Mesenchymal stem cell (in vitro differentiated cells and primary cell): ENCODE results near the gene UBTD1.

Source experiments
- DNase-seq: peaks from one replicate; pipeline ENCODE4 v3.0.0-alpha.2; 2013
- H2AFZ ChIP-seq: one replicate; pipeline ENCODE4 v1.6.1; 2013; ENCODE audit warnings: low read depth, mild to moderate bottlenecking, control low read depth, inconsistent platforms, low read length, moderate library complexity
- H2AK5ac ChIP-seq: 2 replicates; pipeline ENCODE4 v1.6.1; 2013; ENCODE audit warnings: low read length, moderate library complexity, mild to moderate bottlenecking, inconsistent platforms; ENCODE audit not compliant: severe bottlenecking
- H2BK120ac ChIP-seq: one replicate; pipeline ENCODE4 v1.6.1; 2013; ENCODE audit warnings: low read depth, mild to moderate bottlenecking, inconsistent platforms, low read length, moderate library complexity
- H2BK12ac ChIP-seq, 2 experiments: one replicate each; pipeline ENCODE4 v1.6.1; 2013; ENCODE audit warnings: inconsistent platforms in 2 of 2, low read length in 2 of 2, mild to moderate bottlenecking in 2 of 2, moderate library complexity in 2 of 2, control low read depth in 1 of 2
- H2BK15ac ChIP-seq: one replicate; pipeline ENCODE4 v1.6.1; 2013; ENCODE audit warnings: mild to moderate bottlenecking, low read depth, inconsistent platforms; ENCODE audit not compliant: poor library complexity, severe bottlenecking
- H2BK5ac ChIP-seq: 2 replicates; pipeline ENCODE4 v1.6.1; 2013; ENCODE audit warnings: low read depth, mild to moderate bottlenecking, low read length, control low read depth, inconsistent platforms; ENCODE audit not compliant: poor library complexity, severe bottlenecking
- H3K14ac ChIP-seq, 2 experiments: one replicate each; pipeline ENCODE4 v1.6.1; 2013; ENCODE audit warnings: inconsistent platforms in 2 of 2, low read length in 2 of 2, control low read depth in 1 of 2, mild to moderate bottlenecking in 1 of 2, moderate library complexity in 1 of 2
- H3K18ac ChIP-seq, 2 experiments: one replicate each; pipeline ENCODE4 v1.6.1; 2013; ENCODE audit warnings: inconsistent platforms in 2 of 2, low read length in 2 of 2, control low read depth in 1 of 2, low read depth in 1 of 2, mild to moderate bottlenecking in 1 of 2
- H3K23ac ChIP-seq, 2 experiments: one replicate each; pipeline ENCODE4 v1.6.1; 2013; ENCODE audit warnings: inconsistent platforms in 2 of 2, low read length in 2 of 2, mild to moderate bottlenecking in 2 of 2, moderate library complexity in 2 of 2, control low read depth in 1 of 2
- H3K27ac ChIP-seq: 2 replicates; pipeline ENCODE4 v1.5.1; 2013; ENCODE audit warnings: mild to moderate bottlenecking, moderate library complexity, low read length, control low read depth, inconsistent platforms; ENCODE audit not compliant: poor library complexity, severe bottlenecking
- H3K27me3 ChIP-seq, 2 experiments: 2 replicates each; pipeline versions ENCODE4 v1.6.1 to v1.7.0; 2013; ENCODE audit warnings: low read length in 2 of 2, mild to moderate bottlenecking in 2 of 2, moderate library complexity in 2 of 2, control low read depth in 1 of 2, inconsistent platforms in 1 of 2; ENCODE audit not compliant: control insufficient read depth in 1 of 2, insufficient read depth in 1 of 2
- H3K36me3 ChIP-seq, 2 experiments: 2 replicates each; pipeline versions ENCODE4 v1.6.1 to v1.7.0; 2013; ENCODE audit warnings: low read length in 2 of 2, control low read depth in 1 of 2, inconsistent platforms in 1 of 2, low read depth in 1 of 2, mild to moderate bottlenecking in 1 of 2; ENCODE audit not compliant: insufficient read depth in 2 of 2, control insufficient read depth in 1 of 2
- H3K4ac ChIP-seq, 2 experiments: one replicate each; pipeline ENCODE4 v1.6.1; 2013; ENCODE audit warnings: inconsistent platforms in 2 of 2, low read length in 2 of 2, mild to moderate bottlenecking in 2 of 2, moderate library complexity in 2 of 2, control low read depth in 1 of 2, low read depth in 1 of 2
- H3K4me1 ChIP-seq: 2 replicates; pipeline ENCODE4 v1.6.1; 2013; ENCODE audit warnings: low read depth, low read length, control low read depth; ENCODE audit not compliant: control insufficient read depth, insufficient read depth
- H3K4me2 ChIP-seq: 2 replicates; pipeline ENCODE4 v1.6.1; 2013; ENCODE audit warnings: low read length, mild to moderate bottlenecking, inconsistent platforms; ENCODE audit not compliant: poor library complexity, severe bottlenecking
- H3K4me3 ChIP-seq, 2 experiments: 2 replicates each; pipeline versions ENCODE4 v1.5.1 to v1.7.0; 2013; ENCODE audit warnings: low read length in 2 of 2, mild to moderate bottlenecking in 2 of 2, control low read depth in 1 of 2, low read depth in 1 of 2; ENCODE audit not compliant: insufficient read depth in 1 of 2
- H3K79me1 ChIP-seq: replicated peaks from 2 replicates; pipeline ENCODE4 v1.6.1; 2013; ENCODE audit warnings: mild to moderate bottlenecking, control low read depth, low read length, inconsistent platforms; ENCODE audit not compliant: poor library complexity, severe bottlenecking
- H3K9ac ChIP-seq: 2 replicates; pipeline ENCODE4 v1.7.0; 2013; ENCODE audit warnings: mild to moderate bottlenecking, low read length, moderate library complexity
- H3K9me3 ChIP-seq: 2 replicates; pipeline ENCODE4 v1.7.0; 2013; ENCODE audit warnings: mild to moderate bottlenecking, low read length; ENCODE audit not compliant: control insufficient read depth
- H4K8ac ChIP-seq: one replicate; pipeline ENCODE4 v1.6.1; 2013; ENCODE audit warnings: inconsistent platforms, mild to moderate bottlenecking, low read length, moderate library complexity
- H4K91ac ChIP-seq: one replicate; pipeline ENCODE4 v1.6.1; 2013; ENCODE audit warnings: mild to moderate bottlenecking, low read length, inconsistent platforms
- WGBS: methylation state at CpG from one replicate; pipeline ENCODE4 v1.1.7; 2013; ENCODE audit warnings: mixed read lengths; 5-methylcytosine and 5-hydroxymethylcytosine counted together

Gene UBTD1

DNA sequence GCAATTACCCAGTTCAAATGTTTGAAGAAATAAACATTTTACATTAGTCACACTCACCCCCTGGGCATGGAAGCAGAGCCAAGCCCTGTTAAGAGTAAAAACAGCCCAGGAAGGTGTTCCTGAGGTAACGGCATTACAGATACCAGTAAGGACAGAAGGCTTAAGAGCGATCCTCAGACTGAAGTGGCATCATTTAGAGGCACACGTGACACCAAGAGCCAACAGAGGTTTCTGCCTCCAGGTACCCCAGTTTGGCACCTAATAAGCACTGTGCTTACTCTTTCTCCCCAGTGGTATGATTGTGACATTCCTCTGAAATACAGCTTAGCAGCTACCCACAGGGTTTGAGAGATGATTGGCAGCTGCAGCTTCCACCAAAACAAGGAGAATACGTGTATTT is 17.7 kb upstream of the UBTD1 start:
- Histone ChIP-seq H2BK5ac (no peak overlapping the region), H3K9ac (no peak overlapping the region), H4K8ac (no peak overlapping the region), H2AK5ac (no peak overlapping the region), H3K27me3 (no peaks in the 10 kb centered on the region), H3K14ac (no peak overlapping the region), H3K27ac (no peak overlapping the region), H3K18ac (no peak overlapping the region), H3K9me3 (no peaks in the 10 kb centered on the region), H2BK120ac (no peak overlapping the region), H2BK15ac (no peak overlapping the region), H3K4ac (no peak overlapping the region), H3K79me1 (peaks cover 32% of the 10 kb centered on the region), H2BK12ac (no peak overlapping the region), H3K36me3 (peaks cover 36 to 74% of the 10 kb centered on the region in 2 experiments), H3K4me2 (no peak overlapping the region), H4K91ac (no peak overlapping the region), H3K23ac (no peak overlapping the region), H3K4me1 (peaks cover 4% of the 10 kb centered on the region), H2AFZ (no peak overlapping the region), H3K4me3 (no peak overlapping the region)
- 97% methylated on average over 3 of the region's 4 CpGs for WGBS
- DNase-seq = no peak

- no peak overlapping the region for H3K27ac ChIP-seq
- H2BK120ac ChIP-seq = no peak overlapping the region
- no peak overlapping the region for H2BK5ac ChIP-seq
- no peak overlapping the region for H2BK12ac ChIP-seq
- H3K14ac ChIP-seq = no peak overlapping the region
- H3K9ac ChIP-seq = no peak overlapping the region
- no peak overlapping the region for H2AFZ ChIP-seq
- no peak overlapping the region for H3K23ac ChIP-seq
- peaks cover 33 to 61% of the 10 kb centered on the region in 2 experiments for H3K36me3 ChIP-seq
- no peak overlapping the region for H4K91ac ChIP-seq
- no peak overlapping the region for H2BK15ac ChIP-seq
- no peak overlapping the region for H3K4me2 ChIP-seq
- WGBS = 97% methylated on average over 1 of the region's 1 CpG
- no peaks in the 10 kb centered on the region for H3K27me3 ChIP-seq
- no peak overlapping the region for H3K4me3 ChIP-seq
- H3K4me1 ChIP-seq = peaks cover 4% of the 10 kb centered on the region
- no peaks in the 10 kb centered on the region for H3K9me3 ChIP-seq
- no peak for DNase-seq
- H3K18ac ChIP-seq = no peak overlapping the region
- no peak overlapping the region for H2AK5ac ChIP-seq
- no peak overlapping the region for H4K8ac ChIP-seq
- H3K4ac ChIP-seq = no peak overlapping the region
- peaks cover 31% of the 10 kb centered on the region for H3K79me1 ChIP-seq
Measured at GRCh38 chr10:97482381-97482780, 16.3 kb upstream of the UBTD1 start.

- H3K23ac ChIP-seq = no peak overlapping the region
- no peak overlapping the region for H4K91ac ChIP-seq
- H3K4me1 ChIP-seq = peaks cover 6% of the 10 kb centered on the region
- H3K14ac ChIP-seq = no peak overlapping the region
- H3K9me3 ChIP-seq = no peaks in the 10 kb centered on the region
- no peak overlapping the region for H2BK15ac ChIP-seq
- H3K4me2 ChIP-seq = no peak overlapping the region
- no peak overlapping the region for H2BK120ac ChIP-seq
- no peak overlapping the region for H4K8ac ChIP-seq
- WGBS = 89% methylated on average over 3 of the region's 3 CpGs
- H3K27me3 ChIP-seq = no peaks in the 10 kb centered on the region
- H3K36me3 ChIP-seq = peaks cover 26 to 50% of the 10 kb centered on the region in 2 experiments
- no peak overlapping the region for H3K18ac ChIP-seq
- no peak overlapping the region for H3K27ac ChIP-seq
- no peak overlapping the region for H3K4ac ChIP-seq
- peaks cover 22% of the 10 kb centered on the region for H3K79me1 ChIP-seq
- no peak overlapping the region for H2BK5ac ChIP-seq
- H2AK5ac ChIP-seq = no peak overlapping the region
- H3K4me3 ChIP-seq = no peak overlapping the region
- H3K9ac ChIP-seq = no peak overlapping the region
- H2AFZ ChIP-seq = no peak overlapping the region
- no peak for DNase-seq
- no peak overlapping the region for H2BK12ac ChIP-seq
Measured at GRCh38 chr10:97483506-97483905, 15.2 kb upstream of the UBTD1 start.

- Histone ChIP-seq H2BK12ac (no peak overlapping the region), H2BK5ac (no peak overlapping the region), H3K4ac (no peak overlapping the region), H3K27ac (no peak overlapping the region), H4K8ac (no peak overlapping the region), H3K9me3 (no peaks in the 10 kb centered on the region), H3K4me2 (no peak overlapping the region), H3K4me3 (no peak overlapping the region), H3K79me1 (peaks cover 22% of the 10 kb centered on the region), H3K14ac (no peak overlapping the region), H2BK120ac (no peak overlapping the region), H3K27me3 (no peaks in the 10 kb centered on the region), H3K4me1 (peaks cover 6% of the 10 kb centered on the region), H2AFZ (no peak overlapping the region), H3K23ac (no peak overlapping the region), H2BK15ac (no peak overlapping the region), H3K9ac (no peak overlapping the region), H2AK5ac (no peak overlapping the region), H3K18ac (no peak overlapping the region), H3K36me3 (peaks cover 26 to 45% of the 10 kb centered on the region in 2 experiments), H4K91ac (no peak overlapping the region)
- no peak for DNase-seq
- WGBS = 100% methylated on average over 1 of the region's 1 CpG
Measured at GRCh38 chr10:97483921-97484320, 14.8 kb upstream of the UBTD1 start.
